ENCODE results near the gene PHKA1. TPM values are rescaled to one million over a fixed set of nuclear protein-coding genes. Genes with fewer than 3 reads are reported as not detected.

PHKA1 gene
- total and polyA plus RNA-seq, 2 donors (not counting 1 experiment from before 2014, with no cell fraction given) = 0.07 to 0.20 TPM

GRCh38 chrX:72621163-72621562, 92.9 kb downstream of the PHKA1 start:
- DNase-seq = no peak
- Histone ChIP-seq H3K4me1 (ENCODE audit: control insufficient read depth in 2 of 2, insufficient read depth in 2 of 2, low read length in 2 of 2) (no peaks in the 10 kb centered on the region), H3K4me2 (replicated peaks; ENCODE audit: low read depth, low read length, poor library complexity, severe bottlenecking) (no peak overlapping the region), H2AFZ (ENCODE audit: insufficient read depth, low read depth, low read length, poor library complexity, severe bottlenecking) (no peak overlapping the region), H3K4me3 (ENCODE audit: control extremely low read depth in 1 of 5, extremely low read depth in 1 of 5, insufficient read depth in 1 of 5, low read depth in 2 of 5, low read length in 4 of 5) (no peak overlapping the region), H4K20me1 (ENCODE audit: control insufficient read depth, insufficient read depth, low read length, poor library complexity, severe bottlenecking) (no peaks in the 10 kb centered on the region), H3K79me2 (ENCODE audit: control insufficient read depth, insufficient read depth, low read length) (no peaks in the 10 kb centered on the region), H3K9ac (ENCODE audit: low read length) (no peak overlapping the region), H3K36me3 (replicated peaks in 1 of 2; ENCODE audit: control extremely low read depth in 1 of 2, control insufficient read depth in 1 of 2, extremely low read depth in 1 of 2, insufficient read depth in 2 of 2, low read length in 1 of 2) (no peaks in the 10 kb centered on the region), H3K9me3 (ENCODE audit: control extremely low read depth in 1 of 3, control insufficient read depth in 2 of 3, insufficient read depth in 1 of 3, low read length in 2 of 3) (no peaks in the 10 kb centered on the region), H3K27me3 (replicated peaks in 1 of 4; ENCODE audit: control extremely low read depth in 1 of 4, control insufficient read depth in 3 of 4, insufficient read depth in 4 of 4, low read length in 3 of 4) (no peaks in the 10 kb centered on the region), H3K27ac (ENCODE audit: low read length in 2 of 2) (no peak overlapping the region)
- Mint-ChIP-seq H3K27ac (no peak overlapping the region), H3K4me3 (no peak overlapping the region), H3K27me3 (peaks cover 3% of the 10 kb centered on the region), H3K9me3 (ENCODE audit: insufficient read depth) (no peaks in the 10 kb centered on the region), H3K4me1 (no peaks in the 10 kb centered on the region)
- intact Hi-C loops (cut with micrococcal nuclease) = no loop called here
- TF ChIP-seq CTCF (IDR thresholded peaks at IDR 0.05) (no peak), EZH2 (IDR thresholded peaks at IDR 0.05; ENCODE audit: borderline replicate concordance, insufficient read depth, low read depth, low read length, poor library complexity, severe bottlenecking) (no peak)
- ChIA-PET CTCF (no interaction called here), POLR2A (no interaction called here)
- no peak for ATAC-seq (ENCODE audit: low read depth)
- no CpG with 5 or more reads among the region's 1 CpG for WGBS (ENCODE audit: insufficient coverage)

GRCh38 chrX:72620550-72621145, 93.5 kb downstream of the PHKA1 start:
- Histone ChIP-seq H3K36me3 (replicated peaks in 1 of 2; ENCODE audit: control extremely low read depth in 1 of 2, control insufficient read depth in 1 of 2, extremely low read depth in 1 of 2, insufficient read depth in 2 of 2, low read length in 1 of 2) (no peaks in the 10 kb centered on the region), H3K4me1 (ENCODE audit: control insufficient read depth in 2 of 2, insufficient read depth in 2 of 2, low read length in 2 of 2) (no peaks in the 10 kb centered on the region), H3K79me2 (ENCODE audit: control insufficient read depth, insufficient read depth, low read length) (no peaks in the 10 kb centered on the region), H3K9me3 (ENCODE audit: control extremely low read depth in 1 of 3, control insufficient read depth in 2 of 3, insufficient read depth in 1 of 3, low read length in 2 of 3) (no peaks in the 10 kb centered on the region), H3K4me2 (replicated peaks; ENCODE audit: low read depth, low read length, poor library complexity, severe bottlenecking) (no peak overlapping the region), H4K20me1 (ENCODE audit: control insufficient read depth, insufficient read depth, low read length, poor library complexity, severe bottlenecking) (no peaks in the 10 kb centered on the region), H3K9ac (ENCODE audit: low read length) (no peak overlapping the region), H3K4me3 (ENCODE audit: control extremely low read depth in 1 of 5, extremely low read depth in 1 of 5, insufficient read depth in 1 of 5, low read depth in 2 of 5, low read length in 4 of 5) (no peak overlapping the region), H2AFZ (ENCODE audit: insufficient read depth, low read depth, low read length, poor library complexity, severe bottlenecking) (no peak overlapping the region), H3K27ac (ENCODE audit: low read length in 2 of 2) (no peak overlapping the region), H3K27me3 (replicated peaks in 1 of 4; ENCODE audit: control extremely low read depth in 1 of 4, control insufficient read depth in 3 of 4, insufficient read depth in 4 of 4, low read length in 3 of 4) (no peaks in the 10 kb centered on the region)
- Mint-ChIP-seq H3K27me3 (peaks cover 3% of the 10 kb centered on the region), H3K4me3 (no peak overlapping the region), H3K4me1 (no peaks in the 10 kb centered on the region), H3K9me3 (ENCODE audit: insufficient read depth) (no peaks in the 10 kb centered on the region), H3K27ac (no peak overlapping the region)
- intact Hi-C loops (cut with micrococcal nuclease) = no loop called here
- ChIA-PET CTCF (no interaction called here), POLR2A (no interaction called here)
- no peak for TF ChIP-seq EZH2 (IDR thresholded peaks at IDR 0.05; ENCODE audit: borderline replicate concordance, insufficient read depth, low read depth, low read length, poor library complexity, severe bottlenecking)
- no peak for TF ChIP-seq CTCF (IDR thresholded peaks at IDR 0.05)
- DNase-seq (no peak), ATAC-seq (ENCODE audit: low read depth) (no peak)
- WGBS (ENCODE audit: insufficient coverage) = 60% methylated on average over 1 of the region's 9 CpGs
